GM10248 (cell line): ENCODE results near the gene CSTB.

Source experiments
- CTCF ChIA-PET: fragments of 300-600 bp; sonication (Branson Sonifier 250); formaldehyde crosslinking; extraction: SDS; loops from one replicate; lab custom pipeline; 2021; ENCODE audit warnings: antibody characterized with exemption; lab: Yijun Ruan, JAX
- POLR2A ChIA-PET: fragments of 350-650 bp; sonication (Branson Sonifier 250); formaldehyde crosslinking; extraction: SDS; loops from one replicate; lab custom pipeline; 2020; ENCODE audit warnings: antibody characterized with exemption; lab: Yijun Ruan, JAX
- DNase-seq: peaks from one replicate; pipeline ENCODE4 v3.0.0; 2012; ENCODE audit errors: extremely low spot score
- TF ChIP-seq, protein P1 (sequence below): IDR thresholded peaks from 2 replicates; pipeline ENCODE4 v1.5.1; 2012; ENCODE audit warnings: mild to moderate bottlenecking, low read depth; ENCODE audit errors: extremely low read depth, missing control alignments, control extremely low read depth

CSTB gene

DNA sequence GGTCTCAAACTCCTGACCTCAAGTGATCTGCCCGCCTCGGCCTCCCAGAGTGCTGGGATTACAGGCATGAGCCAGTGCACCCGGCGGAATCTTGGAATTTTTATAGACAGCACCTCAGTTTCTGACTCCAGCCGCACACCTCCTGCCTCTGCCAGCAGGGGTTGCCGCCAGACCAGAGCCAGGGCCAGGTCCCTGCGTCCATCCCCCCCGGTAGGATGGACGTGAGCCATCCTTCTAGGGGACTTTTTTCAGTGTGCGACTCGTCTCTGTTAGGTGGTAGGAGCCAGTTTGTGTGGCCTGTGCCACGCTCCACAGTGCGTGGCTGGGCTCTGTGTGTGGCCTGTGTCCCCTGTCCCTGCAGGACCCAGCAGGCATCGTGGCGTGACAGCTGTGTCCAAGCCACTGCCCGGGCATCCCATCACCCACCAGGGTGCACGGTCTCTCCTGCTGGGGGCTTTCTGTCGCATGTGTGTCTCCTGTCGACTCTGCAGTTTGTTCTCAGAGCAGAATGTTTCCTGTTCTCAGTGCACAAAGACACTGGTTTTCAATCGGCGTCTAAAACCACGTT is 15.6 kb downstream of the CSTB start:
- TF ChIP-seq, protein P1, sequence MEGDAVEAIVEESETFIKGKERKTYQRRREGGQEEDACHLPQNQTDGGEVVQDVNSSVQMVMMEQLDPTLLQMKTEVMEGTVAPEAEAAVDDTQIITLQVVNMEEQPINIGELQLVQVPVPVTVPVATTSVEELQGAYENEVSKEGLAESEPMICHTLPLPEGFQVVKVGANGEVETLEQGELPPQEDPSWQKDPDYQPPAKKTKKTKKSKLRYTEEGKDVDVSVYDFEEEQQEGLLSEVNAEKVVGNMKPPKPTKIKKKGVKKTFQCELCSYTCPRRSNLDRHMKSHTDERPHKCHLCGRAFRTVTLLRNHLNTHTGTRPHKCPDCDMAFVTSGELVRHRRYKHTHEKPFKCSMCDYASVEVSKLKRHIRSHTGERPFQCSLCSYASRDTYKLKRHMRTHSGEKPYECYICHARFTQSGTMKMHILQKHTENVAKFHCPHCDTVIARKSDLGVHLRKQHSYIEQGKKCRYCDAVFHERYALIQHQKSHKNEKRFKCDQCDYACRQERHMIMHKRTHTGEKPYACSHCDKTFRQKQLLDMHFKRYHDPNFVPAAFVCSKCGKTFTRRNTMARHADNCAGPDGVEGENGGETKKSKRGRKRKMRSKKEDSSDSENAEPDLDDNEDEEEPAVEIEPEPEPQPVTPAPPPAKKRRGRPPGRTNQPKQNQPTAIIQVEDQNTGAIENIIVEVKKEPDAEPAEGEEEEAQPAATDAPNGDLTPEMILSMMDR: no peak
- ChIA-PET CTCF (no interaction called here), POLR2A (no interaction called here)
- no peak for DNase-seq

- ChIA-PET POLR2A (no interaction called here), CTCF (interaction anchor here (1.0 kb wide), 1 partner anchor 11 kb away, joined by 3 read pairs; no protein-coding TSS in a partner anchor)
- TF ChIP-seq, protein P1: no peak
- no peak for DNase-seq
Measured at GRCh38 chr21:43759651-43760050, 16.5 kb downstream of the CSTB start.

DNA sequence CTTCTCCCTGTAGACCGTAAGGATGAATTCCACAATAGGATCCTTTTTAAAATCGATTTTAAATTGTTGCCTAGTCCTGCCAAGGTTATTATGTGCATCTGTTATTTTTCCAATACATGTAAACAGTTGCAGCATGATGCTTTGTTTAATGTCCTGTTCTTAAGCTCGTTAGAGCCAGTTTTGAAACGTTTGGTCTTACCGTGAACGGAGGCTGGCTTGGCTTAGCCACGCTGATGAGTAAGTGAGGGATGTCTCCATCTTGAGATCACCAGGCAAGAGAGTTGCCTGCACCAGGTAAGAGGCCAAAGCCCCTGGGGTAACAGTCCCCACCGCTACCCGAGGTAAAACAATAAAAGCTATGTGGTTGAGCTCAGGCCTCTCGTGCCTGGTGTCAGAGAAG is 17.3 kb downstream of the CSTB start:
- ChIA-PET CTCF (interaction anchor here (1.0 to 1.7 kb wide), 2 partner anchors 10 to 12 kb away, joined by 3 to 6 read pairs; no protein-coding TSS in a partner anchor), POLR2A (interaction anchor here (0.5 kb wide), 1 partner anchor 18 kb away, joined by 3 read pairs; no protein-coding TSS in a partner anchor)
- no peak for DNase-seq
- TF ChIP-seq, protein P1: no peak

- ChIA-PET POLR2A (no interaction called here), CTCF (interaction anchor here (1.7 kb wide), 1 partner anchor 11 kb away, joined by 6 read pairs; no protein-coding TSS in a partner anchor)
- DNase-seq: no peak
- TF ChIP-seq, protein P1: no peak
Measured at GRCh38 chr21:43758111-43758641, 17.9 kb downstream of the CSTB start.

GRCh38 chr21:43757601-43758000 is 18.5 kb downstream of the CSTB start:
- POLR2A ChIA-PET: no interaction called here

GRCh38 chr21:43755820-43756594 is 20.1 kb downstream of the CSTB start:
- POLR2A ChIA-PET: no interaction called here

More at GRCh38 chr21:43757601-43758000, 18.5 kb downstream of the CSTB start:
- no peak for DNase-seq
- CTCF ChIA-PET: interaction anchor here (1.7 kb wide), 1 partner anchor 11 kb away, joined by 6 read pairs; no protein-coding TSS in a partner anchor
- TF ChIP-seq, protein P1: no peak

More at GRCh38 chr21:43755820-43756594, 20.1 kb downstream of the CSTB start:
- CTCF ChIA-PET: interaction anchor here (1.1 to 1.2 kb wide), 2 partner anchors 14 to 28 kb away, joined by 3 to 4 read pairs; no protein-coding TSS in a partner anchor
- DNase-seq: no peak
- TF ChIP-seq, protein P1: no peak
